ENCODE data around the gene PLCB3.

Gene PLCB3

GRCh38 chr11:64224151-64224890 is 27.0 kb upstream of the PLCB3 start:
- TF ChIP-seq CTCF (IDR thresholded peaks at IDR 0.05; ENCODE audit: low read length) (no peak), EZH2phosphoT487 (IDR thresholded peaks at IDR 0.05; ENCODE audit: low read length) (no peak)
- Histone ChIP-seq H3K79me2 (ENCODE audit: low read length) (peaks cover 25% of the 10 kb centered on the region), H3K27ac (ENCODE audit: low read length) (no peak overlapping the region), H3K9me2 (replicated peaks; ENCODE audit: insufficient read depth, low read length) (no peaks in the 10 kb centered on the region), H4K20me1 (ENCODE audit: insufficient read depth, low read length) (no peaks in the 10 kb centered on the region), H3K9me3 (replicated peaks; ENCODE audit: insufficient read depth, low read length) (no peaks in the 10 kb centered on the region), H3K4me2 (ENCODE audit: low read depth, low read length) (no peak overlapping the region), H3K4me3 (ENCODE audit: low read length) (no peak overlapping the region), H3K4me1 (ENCODE audit: low read length) (peaks cover 10% of the 10 kb centered on the region), H2AFZ (ENCODE audit: low read length) (no peak overlapping the region), H3K27me3 (replicated peaks; ENCODE audit: insufficient read depth, low read length) (no peaks in the 10 kb centered on the region), H3K36me3 (replicated peaks; ENCODE audit: insufficient read depth, low read length) (no peaks in the 10 kb centered on the region), H3K9ac (ENCODE audit: low read length) (no peak overlapping the region), H3F3A (ENCODE audit: insufficient read depth, low read length) (no peaks in the 10 kb centered on the region)
- DNase-seq = no peak

GRCh38 chr11:64224891-64225607 is 26.3 kb upstream of the PLCB3 start:
- peaks cover 14% of the 10 kb centered on the region for H3K4me1 ChIP-seq (ENCODE audit: low read length)
- H3K27ac ChIP-seq (ENCODE audit: low read length) = no peak overlapping the region
- H3K4me3 ChIP-seq (ENCODE audit: low read length) = peak overlapping the region; percentile 87
- H3K79me2 ChIP-seq (ENCODE audit: low read length) = peaks cover 25% of the 10 kb centered on the region
- H4K20me1 ChIP-seq (ENCODE audit: insufficient read depth, low read length) = no peaks in the 10 kb centered on the region
- H2AFZ ChIP-seq (ENCODE audit: low read length) = peak overlapping the region; percentile 86; the same call in 1 of the 2 replicates
- TF ChIP-seq EZH2 (optimal IDR thresholded peaks at IDR 0.05; ENCODE audit: low read depth, low read length) (no peak), EZH2phosphoT487 (IDR thresholded peaks at IDR 0.05; ENCODE audit: low read length) (no peak), CTCF (IDR thresholded peaks at IDR 0.05; ENCODE audit: low read length) (no peak)
- H3K4me2 ChIP-seq (ENCODE audit: low read depth, low read length) = peak overlapping the region; percentile 93
- no peaks in the 10 kb centered on the region for H3K27me3 ChIP-seq (replicated peaks; ENCODE audit: insufficient read depth, low read length)
- no peaks in the 10 kb centered on the region for H3K9me2 ChIP-seq (replicated peaks; ENCODE audit: insufficient read depth, low read length)
- no peaks in the 10 kb centered on the region for H3K9me3 ChIP-seq (replicated peaks; ENCODE audit: insufficient read depth, low read length)
- peak overlapping the region; percentile 79; the same call in 1 of the 2 replicates for H3K9ac ChIP-seq (ENCODE audit: low read length)
- peak; percentile 6 for DNase-seq
- no peaks in the 10 kb centered on the region for H3K36me3 ChIP-seq (replicated peaks; ENCODE audit: insufficient read depth, low read length)
- H3F3A ChIP-seq (ENCODE audit: insufficient read depth, low read length) = peaks cover 5% of the 10 kb centered on the region

DNA sequence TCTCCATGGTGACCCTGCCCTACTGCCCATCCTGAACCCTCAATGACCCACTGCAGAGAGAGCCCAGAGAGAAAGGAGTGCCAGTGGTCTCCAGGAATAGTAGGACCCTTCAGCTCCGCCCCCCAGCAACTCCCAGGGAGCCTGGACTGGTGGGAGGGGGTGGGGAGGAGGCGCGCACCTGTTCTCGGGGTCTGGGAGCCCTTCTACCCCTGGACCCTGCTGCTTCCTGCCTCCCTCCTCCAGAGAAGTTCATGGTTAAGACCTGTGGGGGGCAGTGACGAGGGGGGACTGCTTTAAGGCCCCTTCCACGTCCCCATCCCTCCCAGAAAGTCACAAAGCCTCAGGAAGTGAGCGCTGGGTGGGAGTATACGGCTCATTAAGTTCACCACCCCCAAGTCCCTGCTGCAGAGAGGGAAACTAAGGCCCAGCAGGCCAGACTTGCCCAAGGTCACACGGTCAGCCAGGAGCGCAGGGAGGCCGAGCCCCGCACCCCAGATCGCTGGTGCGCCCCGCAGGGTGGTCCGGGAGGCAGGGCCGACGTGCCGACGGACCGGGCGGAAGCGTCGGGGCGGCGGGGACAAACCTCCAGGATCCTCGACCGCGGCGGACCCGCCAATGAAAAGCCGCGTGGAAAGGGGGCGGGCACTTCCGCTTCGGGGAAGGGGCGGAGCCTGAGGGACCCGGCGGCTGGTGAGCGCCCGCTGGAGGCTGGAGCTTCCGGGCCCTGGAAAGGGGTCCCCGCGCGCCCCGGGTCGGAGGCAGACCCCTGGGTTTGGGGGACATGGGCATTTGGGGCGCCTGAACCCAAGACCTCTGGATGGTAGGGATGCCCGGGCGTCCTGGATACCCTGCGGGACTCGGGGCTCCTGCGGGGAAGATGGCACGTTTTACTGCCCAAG is 25.5 kb upstream of the PLCB3 start, which contains the start of the genes NUDT22 and TRPT1:
Gene NUDT22 (plus strand): TSS at position 667 of the 899 bp plus-strand sequence. CDS start 379 bp downstream, outside the sequence.
Gene TRPT1 (minus strand): TSS at position 579 of the 899 bp plus-strand sequence. CDS start 326 bp downstream, at position 253.
- peak within 1 kb of the TSS; percentile 93 for H3K4me2 ChIP-seq (ENCODE audit: low read depth, low read length)
- TF ChIP-seq CTCF (IDR thresholded peaks at IDR 0.05; ENCODE audit: low read length) (peak; percentile 7), EZH2 (optimal IDR thresholded peaks at IDR 0.05; ENCODE audit: low read depth, low read length) (no peak)
- H3K27me3 ChIP-seq (replicated peaks; ENCODE audit: insufficient read depth, low read length) = no peaks in the 10 kb centered on the region
- peak within 1 kb of the TSS; percentile 86 for H2AFZ ChIP-seq (ENCODE audit: low read length)
- H3K36me3 ChIP-seq (replicated peaks; ENCODE audit: insufficient read depth, low read length) = no peaks in the 10 kb centered on the region
- peaks cover 14% of the 10 kb centered on the region for H3K4me1 ChIP-seq (ENCODE audit: low read length)
- H3K4me3 ChIP-seq (ENCODE audit: low read length) = peak within 1 kb of the TSS; percentile 87
- H3K27ac ChIP-seq (ENCODE audit: low read length) = peak within 1 kb of the TSS; percentile 30; the same call in 1 of the 2 replicates
- H3K9ac ChIP-seq (ENCODE audit: low read length) = peak within 1 kb of the TSS; percentile 79
- peak; percentile 90 for DNase-seq
- H3K9me3 ChIP-seq (replicated peaks; ENCODE audit: insufficient read depth, low read length) = no peaks in the 10 kb centered on the region
- no peaks in the 10 kb centered on the region for H3K9me2 ChIP-seq (replicated peaks; ENCODE audit: insufficient read depth, low read length)
- peaks cover 27% of the 10 kb centered on the region for H3K79me2 ChIP-seq (ENCODE audit: low read length)
- H3F3A ChIP-seq (ENCODE audit: insufficient read depth, low read length) = peaks cover 7% of the 10 kb centered on the region
- no peaks in the 10 kb centered on the region for H4K20me1 ChIP-seq (ENCODE audit: insufficient read depth, low read length)

Data from MM.1S (cell line).